Measurements from ENCODE around the gene CPPED1. TPM values are rescaled to one million over a fixed set of nuclear protein-coding genes. Genes with fewer than 3 reads are reported as not detected.

Gene CPPED1
- total and polyA plus RNA-seq, 8 donors, result 8.0 to 178 (median 13.1) TPM

Small RNA genes lying within 50 kb of the gene (small RNA-seq; reads per million reads assigned to genes)
- gene MIR4718, result 0 reads per million in 4 donors
- 0 reads per million in 4 donors for gene RF00443

Other genes with a start within 250 kb of the CPPED1 start
- gene SHISA9, start 97.7 kb upstream of the CPPED1 start, total RNA-seq, result 1 to 10 TPM in 1 of 5 donors, under 1 TPM in 1, not detected in 3; 0.45 to 1.3 TPM
- under 1 TPM in 2 of 3 donors, not detected in 1; 0.15 to 0.31 TPM for gene SHISA9, start 97.7 kb upstream of the CPPED1 start, polyA plus RNA-seq

Data from stomach (tissue), 8 donors.